Fibroblast of lung (primary cell): Measurements from ENCODE around the gene DNAI1. TPM values are rescaled to one million over a fixed set of nuclear protein-coding genes. Genes with fewer than 3 reads are reported as not detected.

Experiments
- DNase-seq, 2 donors: peaks; one replicate each; pipeline versions ENCODE4 v3.0.0 to v3.0.0-alpha.2; 2010; ENCODE audit warnings: low read depth in 2 of 2
- H2AFZ ChIP-seq: 2 replicates; pipeline ENCODE4 v1.5.1; 2012; ENCODE audit warnings: low read length, control low read depth, inconsistent platforms
- H3K27ac ChIP-seq: 2 replicates; pipeline ENCODE4 v1.5.1; 2011; ENCODE audit warnings: low read length, control low read depth; ENCODE audit not compliant: insufficient read depth
- H3K27me3 ChIP-seq: 2 replicates; pipeline ENCODE4 v1.5.1; 2011; ENCODE audit warnings: mild to moderate bottlenecking, low read length; ENCODE audit not compliant: control insufficient read depth, insufficient read depth
- H3K36me3 ChIP-seq: 2 replicates; pipeline ENCODE4 v1.5.1; 2011; ENCODE audit warnings: low read length; ENCODE audit not compliant: control insufficient read depth, insufficient read depth
- H3K4me1 ChIP-seq: 2 replicates; pipeline ENCODE4 v1.5.1; 2011; ENCODE audit warnings: low read length; ENCODE audit not compliant: control insufficient read depth, insufficient read depth; ENCODE audit errors: extremely low read depth
- H3K4me2 ChIP-seq: 2 replicates; pipeline ENCODE4 v1.5.1; 2011; ENCODE audit warnings: low read length, control low read depth; ENCODE audit not compliant: insufficient read depth; ENCODE audit errors: extremely low read depth
- H3K4me3 ChIP-seq, 4 experiments: fragments of 200-600 bp in 1 of 4; sonication (generic) in 1 of 4; replicated peaks in 1 of 4; 2 replicates each; pipeline ENCODE4 v1.5.1; 2011 to 2016; ENCODE audit warnings: low read length in 4 of 4, low read depth in 3 of 4, mild to moderate bottlenecking in 3 of 4, control low read depth in 2 of 4, inconsistent platforms in 1 of 4, mixed read lengths in 1 of 4; ENCODE audit not compliant: insufficient read depth in 1 of 4; ENCODE audit errors: control extremely low read depth in 1 of 4
- H3K79me2 ChIP-seq: 2 replicates; pipeline ENCODE4 v1.5.1; 2012; ENCODE audit warnings: mild to moderate bottlenecking, low read length, inconsistent platforms; ENCODE audit not compliant: control insufficient read depth, insufficient read depth
- H3K9ac ChIP-seq: 2 replicates; pipeline ENCODE4 v1.5.1; 2011; ENCODE audit warnings: mild to moderate bottlenecking, low read length, control low read depth; ENCODE audit not compliant: insufficient read depth
- H3K9me3 ChIP-seq: 2 replicates; pipeline ENCODE4 v1.5.1; 2012; ENCODE audit warnings: low read depth, low read length; ENCODE audit not compliant: control insufficient read depth, insufficient read depth
- H4K20me1 ChIP-seq: 2 replicates; pipeline ENCODE4 v1.5.1; 2011; ENCODE audit warnings: low read length; ENCODE audit not compliant: control insufficient read depth, insufficient read depth; ENCODE audit errors: extremely low read depth
- CTCF ChIP-seq, 2 donors: IDR thresholded peaks in 1 of 2; conservative IDR thresholded peaks in 1 of 2; 1 replicate in 1 of 2; 2 replicates in 1 of 2; pipeline ENCODE4 v1.5.1; 2011 to 2012; ENCODE audit warnings: low read length in 2 of 2, control low read depth in 1 of 2, inconsistent platforms in 1 of 2, low read depth in 1 of 2, mild to moderate bottlenecking in 1 of 2
- EZH2 ChIP-seq: IDR thresholded peaks from 2 replicates; pipeline ENCODE4 v1.5.1; 2012; ENCODE audit warnings: low read length, control low read depth, mild to moderate bottlenecking; ENCODE audit errors: missing control alignments
- polyA plus RNA-seq, 2 donors: library from polyadenylated mRNA; depleted of rRNA in 1 of 2; stranded (reverse) in 1 of 2; unstranded in 1 of 2; fragments of >200 nt; gene quantifications; 2 replicates each; pipeline ENCODE4 v1.2.1, GENCODE V29; 2011 to 2012; ENCODE audit warnings: missing spikeins in 1 of 2
- total RNA-seq: library from RNA; depleted of rRNA; stranded (reverse); fragments of >200 nt; gene quantifications from 2 replicates; pipeline ENCODE4 v1.2.1, GENCODE V29; 2014

The DNAI1 gene
- total and polyA plus RNA-seq, 2 donors (not counting 1 experiment from before 2014, with no cell fraction given): not detected

GRCh38 chr9:34562135-34562745, 103.6 kb downstream of the DNAI1 start:
- no peaks in the 10 kb centered on the region for H4K20me1 ChIP-seq
- DNase-seq: no peak
- H3K27ac ChIP-seq: no peak overlapping the region
- no peaks in the 10 kb centered on the region for H3K36me3 ChIP-seq
- H3K27me3 ChIP-seq: no peaks in the 10 kb centered on the region
- peak; percentile 49 to 65 for TF ChIP-seq CTCF (conservative IDR thresholded peaks at IDR 0.05 in 1 of 2, IDR thresholded peaks at IDR 0.05 in 1 of 2; ENCODE audit: low read depth in 1 of 2, low read length in 2 of 2)
- no peak for TF ChIP-seq EZH2
- H3K4me2 ChIP-seq: no peak overlapping the region
- no peak overlapping the region for H3K4me3 ChIP-seq
- H3K79me2 ChIP-seq: no peaks in the 10 kb centered on the region
- H3K4me1 ChIP-seq: peaks cover 2% of the 10 kb centered on the region
- no peaks in the 10 kb centered on the region for H3K9me3 ChIP-seq
- H2AFZ ChIP-seq: no peak overlapping the region
- no peak overlapping the region for H3K9ac ChIP-seq

DNA sequence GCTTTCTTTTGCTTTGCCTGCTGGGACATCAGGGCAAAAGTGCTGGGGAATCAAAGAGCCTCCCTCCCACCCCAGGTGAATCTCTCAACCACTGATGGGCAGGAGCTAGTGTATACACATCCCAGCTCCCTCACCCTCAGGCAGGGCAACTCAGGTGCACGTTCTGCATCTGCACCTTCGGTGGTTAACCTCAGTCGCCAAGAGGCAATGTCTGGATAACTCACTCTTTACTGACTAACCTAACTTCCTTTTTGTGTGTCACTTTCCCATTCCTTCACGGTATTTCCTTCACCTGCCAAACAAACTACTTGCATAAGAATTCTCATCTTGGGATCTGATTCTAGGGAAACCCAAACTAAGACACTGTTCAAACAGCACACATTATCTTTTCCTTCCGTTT, 104.7 kb downstream of the DNAI1 start:
- Histone ChIP-seq H4K20me1 (no peaks in the 10 kb centered on the region), H3K79me2 (no peaks in the 10 kb centered on the region), H3K4me2 (no peak overlapping the region), H2AFZ (no peak overlapping the region), H3K4me3 (no peak overlapping the region), H3K27me3 (no peaks in the 10 kb centered on the region), H3K27ac (no peak overlapping the region), H3K9ac (no peak overlapping the region), H3K4me1 (peaks cover 2% of the 10 kb centered on the region), H3K36me3 (no peaks in the 10 kb centered on the region), H3K9me3 (no peaks in the 10 kb centered on the region)
- no peak for DNase-seq
- TF ChIP-seq CTCF (conservative IDR thresholded peaks at IDR 0.05 in 1 of 2, IDR thresholded peaks at IDR 0.05 in 1 of 2; ENCODE audit: low read depth in 1 of 2, low read length in 2 of 2): no peak
- no peak for TF ChIP-seq EZH2

- H3K36me3 ChIP-seq: no peaks in the 10 kb centered on the region
- H3K4me2 ChIP-seq: no peak overlapping the region
- H3K27ac ChIP-seq: no peak overlapping the region
- TF ChIP-seq CTCF (conservative IDR thresholded peaks at IDR 0.05 in 1 of 2, IDR thresholded peaks at IDR 0.05 in 1 of 2; ENCODE audit: low read depth in 1 of 2, low read length in 2 of 2) (no peak), EZH2 (no peak)
- H2AFZ ChIP-seq: no peak overlapping the region
- H3K4me3 ChIP-seq: no peak overlapping the region
- H3K4me1 ChIP-seq: peaks cover 2% of the 10 kb centered on the region
- DNase-seq: no peak
- no peaks in the 10 kb centered on the region for H4K20me1 ChIP-seq
- peaks cover 5% of the 10 kb centered on the region for H3K27me3 ChIP-seq
- H3K79me2 ChIP-seq: no peaks in the 10 kb centered on the region
- H3K9me3 ChIP-seq: no peaks in the 10 kb centered on the region
- H3K9ac ChIP-seq: no peak overlapping the region
Measured at GRCh38 chr9:34564617-34565016, 106.0 kb downstream of the DNAI1 start.
